Dedifferentiated amniotic fluid mesenchymal stem cell (primary cell): Measurements from ENCODE around the gene CREB3.
A peak's percentile ranks its signal among the peaks of the same experiment; 100 is the strongest.

Source experiments
- DNase-seq: peaks from one replicate; pipeline ENCODE4 v3.0.0-alpha.2; 2016; ENCODE audit errors: extremely low spot score

Gene CREB3

GRCh38 chr9:35732185-35732799 is at the start of gene CREB3, which contains the start of gene TLN1:
Gene CREB3 (plus strand): TSS chr9:35732666. CDS start chr9:35732773, 107 bp downstream.
Gene TLN1 (minus strand): TSS chr9:35732195. CDS start chr9:35725694, 6,501 bp downstream.
- peak; percentile 99 for DNase-seq

- no peak for DNase-seq
Observed at GRCh38 chr9:35683323-35683722, 49.1 kb upstream of the CREB3 start.

- no peak for DNase-seq
Observed at GRCh38 chr9:35684921-35685320, 47.5 kb upstream of the CREB3 start.

- no peak for DNase-seq
Observed at GRCh38 chr9:35685506-35685905, 47.0 kb upstream of the CREB3 start.

- peak; percentile 50 for DNase-seq
Observed at GRCh38 chr9:35686222-35687203, 46.0 kb upstream of the CREB3 start.

- DNase-seq = no peak
Observed at GRCh38 chr9:35687306-35687705, 45.2 kb upstream of the CREB3 start.

- no peak for DNase-seq
Observed at GRCh38 chr9:35687972-35688557, 44.4 kb upstream of the CREB3 start.

- peak; percentile 68 for DNase-seq
Observed at GRCh38 chr9:35688558-35689541, 43.6 kb upstream of the CREB3 start.

- peak; percentile 61 for DNase-seq
Observed at GRCh38 chr9:35689542-35690293, 42.7 kb upstream of the CREB3 start, which contains the start of gene TPM2. Gene TPM2 (minus strand): TSS chr9:35689925. CDS start chr9:35689817, 108 bp downstream.

GRCh38 chr9:35690294-35690613 is 42.2 kb upstream of the CREB3 start:
- DNase-seq = no peak

GRCh38 chr9:35690614-35691333 is 41.7 kb upstream of the CREB3 start:
- peak; percentile 54 for DNase-seq

- no peak for DNase-seq
Observed at GRCh38 chr9:35691334-35691650, 41.2 kb upstream of the CREB3 start.

- no peak for DNase-seq
Observed at GRCh38 chr9:35691757-35692301, 40.6 kb upstream of the CREB3 start.

- DNase-seq = no peak
Observed at GRCh38 chr9:35695943-35696401, 36.5 kb upstream of the CREB3 start.

- no peak for DNase-seq
Observed at GRCh38 chr9:35696520-35697215, 35.8 kb upstream of the CREB3 start.

- DNase-seq = no peak
Observed at GRCh38 chr9:35697486-35697885, 35.0 kb upstream of the CREB3 start.

GRCh38 chr9:35698231-35698630 is 34.2 kb upstream of the CREB3 start:
- no peak for DNase-seq

GRCh38 chr9:35700031-35700430 is 32.4 kb upstream of the CREB3 start:
- no peak for DNase-seq

GRCh38 chr9:35700942-35701341 is 31.5 kb upstream of the CREB3 start:
- no peak for DNase-seq
